Smooth muscle cell (in vitro differentiated cells): Measurements from ENCODE around the gene UFSP1. TPM values are rescaled to one million over a fixed set of nuclear protein-coding genes. Genes with fewer than 3 reads are reported as not detected.

ENCODE experiments used
- DNase-seq: peaks from one replicate; lab custom pipeline; 2025; ENCODE audit not compliant: unreplicated experiment; lab: John Stamatoyannopoulos, UW
- H2AFZ ChIP-seq: fragments of 200-600 bp; sonication (generic); 2 replicates; pipeline ENCODE4 v1.6.0; 2016; ENCODE audit warnings: antibody characterized with exemption, low read depth, mild to moderate bottlenecking
- H3F3A ChIP-seq: fragments of 200-600 bp; sonication (generic); 2 replicates; pipeline ENCODE4 v1.6.0; 2017; ENCODE audit warnings: antibody characterized with exemption, low read depth
- H3K27ac ChIP-seq: fragments of 200-600 bp; sonication (generic); 2 replicates; pipeline ENCODE4 v1.5.1; 2016; ENCODE audit warnings: low read depth, mild to moderate bottlenecking
- H3K27me3 ChIP-seq: fragments of 200-600 bp; sonication (generic); 2 replicates; pipeline ENCODE4 v1.6.1; 2016; ENCODE audit warnings: low read depth, mild to moderate bottlenecking
- H3K36me3 ChIP-seq: fragments of 200-600 bp; sonication (generic); 2 replicates; pipeline ENCODE4 v1.5.1; 2016; ENCODE audit warnings: low read depth
- H3K4me1 ChIP-seq: fragments of 200-600 bp; sonication (generic); 2 replicates; pipeline ENCODE4 v1.5.1; 2016; ENCODE audit warnings: low read depth
- H3K4me2 ChIP-seq: fragments of 200-600 bp; sonication (generic); 2 replicates; pipeline ENCODE4 v1.6.0; 2016; ENCODE audit warnings: mild to moderate bottlenecking
- H3K4me3 ChIP-seq: fragments of 200-600 bp; sonication (generic); 2 replicates; pipeline ENCODE4 v1.5.1; 2016; ENCODE audit warnings: mild to moderate bottlenecking
- H3K79me2 ChIP-seq: fragments of 200-600 bp; sonication (generic); 2 replicates; pipeline ENCODE4 v1.6.0; 2016; ENCODE audit warnings: low read depth, mild to moderate bottlenecking
- H3K9ac ChIP-seq: fragments of 200-600 bp; sonication (generic); 2 replicates; pipeline ENCODE4 v1.6.0; 2016; ENCODE audit warnings: low read depth
- H3K9me3 ChIP-seq: fragments of 200-600 bp; sonication (generic); replicated peaks from 2 replicates; pipeline ENCODE4 v1.5.1; 2016; ENCODE audit warnings: low read depth
- H4K20me1 ChIP-seq: fragments of 200-600 bp; sonication (generic); 2 replicates; pipeline ENCODE4 v1.6.0; 2016; ENCODE audit warnings: low read depth
- CTCF ChIP-seq: fragments of 200-600 bp; sonication (generic); IDR thresholded peaks from 2 replicates; pipeline ENCODE4 v1.5.1; 2017; ENCODE audit warnings: borderline replicate concordance, mild to moderate bottlenecking, antibody characterized with exemption; ENCODE audit not compliant: insufficient read depth, poor library complexity, severe bottlenecking
- WGBS: methylation state at CpG from one replicate; pipeline ENCODE4 v1.1.7; 2016; ENCODE audit warnings: low lambda C conversion rate; 5-methylcytosine and 5-hydroxymethylcytosine counted together
- polyA plus RNA-seq: library from polyadenylated mRNA; unstranded; fragments of >200 nt; fragmentation: Nextera tagmentation; extraction: Ambion mirVana; gene quantifications from 2 replicates; pipeline ENCODE4 v1.2.1, GENCODE V29; 2016
- total RNA-seq: library from RNA; depleted of rRNA; stranded (reverse); fragments of >200 nt; gene quantifications from 2 replicates; pipeline ENCODE4 v1.2.3, GENCODE V29; 2014

UFSP1 gene
- total and polyA plus RNA-seq, 2 experiments from 2014 or later, result 1.2 to 2.6 TPM

- Histone ChIP-seq H3K4me1 (peaks cover 7% of the 10 kb centered on the region), H3K9ac (no peak overlapping the region), H3K36me3 (peaks cover 11% of the 10 kb centered on the region), H4K20me1 (peaks cover 68% of the 10 kb centered on the region), H2AFZ (no peak overlapping the region), H3K79me2 (peaks cover 50% of the 10 kb centered on the region), H3K27ac (no peak overlapping the region), H3K4me2 (no peak overlapping the region), H3K4me3 (no peak overlapping the region), H3F3A (peaks cover 26% of the 10 kb centered on the region), H3K27me3 (no peaks in the 10 kb centered on the region), H3K9me3 (no peaks in the 10 kb centered on the region)
- DNase-seq, result no peak
- 98% methylated on average over 9 of the region's 9 CpGs for WGBS
- TF ChIP-seq CTCF, result no peak
These were observed 7.3 kb downstream of the UFSP1 start for GRCh38 chr7:100882201-100882600.

- H2AFZ ChIP-seq, result no peak overlapping the region
- DNase-seq, result no peak
- peaks cover 15% of the 10 kb centered on the region for H3K4me1 ChIP-seq
- peaks cover 11% of the 10 kb centered on the region for H3K36me3 ChIP-seq
- H3K4me3 ChIP-seq, result no peak overlapping the region
- 96% methylated on average over 20 of the region's 20 CpGs for WGBS
- no peaks in the 10 kb centered on the region for H3K9me3 ChIP-seq
- peaks cover 15% of the 10 kb centered on the region for H3F3A ChIP-seq
- TF ChIP-seq CTCF, result no peak
- H3K4me2 ChIP-seq, result no peak overlapping the region
- no peak overlapping the region for H3K9ac ChIP-seq
- peaks cover 78% of the 10 kb centered on the region for H4K20me1 ChIP-seq
- no peaks in the 10 kb centered on the region for H3K27me3 ChIP-seq
- peaks cover 60% of the 10 kb centered on the region for H3K79me2 ChIP-seq
- H3K27ac ChIP-seq, result no peak overlapping the region
These were observed 8.4 kb downstream of the UFSP1 start for GRCh38 chr7:100881136-100881535.

- no peaks in the 10 kb centered on the region for H3K9me3 ChIP-seq
- no peak overlapping the region for H3K4me3 ChIP-seq
- TF ChIP-seq CTCF, result no peak
- peaks cover 15% of the 10 kb centered on the region for H3F3A ChIP-seq
- no peaks in the 10 kb centered on the region for H3K27me3 ChIP-seq
- no peak overlapping the region for H3K9ac ChIP-seq
- no peak overlapping the region for H3K4me2 ChIP-seq
- H3K27ac ChIP-seq, result no peak overlapping the region
- no peak for DNase-seq
- peaks cover 65% of the 10 kb centered on the region for H3K79me2 ChIP-seq
- peaks cover 20% of the 10 kb centered on the region for H3K4me1 ChIP-seq
- H2AFZ ChIP-seq, result no peak overlapping the region
- H4K20me1 ChIP-seq, result peaks cover 83% of the 10 kb centered on the region
- peaks cover 11% of the 10 kb centered on the region for H3K36me3 ChIP-seq
- WGBS, result 88% methylated on average over 7 of the region's 7 CpGs
These were observed 8.9 kb downstream of the UFSP1 start for GRCh38 chr7:100880645-100881044.

- Histone ChIP-seq H3K4me1 (peaks cover 20% of the 10 kb centered on the region), H3K4me3 (no peak overlapping the region), H3K27ac (no peak overlapping the region), H2AFZ (no peak overlapping the region), H3F3A (peaks cover 10% of the 10 kb centered on the region), H3K9me3 (no peaks in the 10 kb centered on the region), H3K79me2 (peaks cover 72% of the 10 kb centered on the region), H3K36me3 (peaks cover 11% of the 10 kb centered on the region), H3K9ac (no peak overlapping the region), H3K27me3 (no peaks in the 10 kb centered on the region), H3K4me2 (no peak overlapping the region), H4K20me1 (peaks cover 81% of the 10 kb centered on the region)
- TF ChIP-seq CTCF, result no peak
- no peak for DNase-seq
- WGBS, result 88% methylated on average over 11 of the region's 11 CpGs
These were observed 9.7 kb downstream of the UFSP1 start for GRCh38 chr7:100879685-100880261.
